Vagina (tissue), 2 donors: ENCODE measurements around the gene ERAL1.
"Not testable (repeated sequence)": the region's sequence is repeated elsewhere in the genome, so short reads cannot be mapped to it uniquely, and the experiment has no call there.

Source experiments
- POLR2AphosphoS5 ChIP-seq, 2 donors: sonication (generic); formaldehyde crosslinking; IDR thresholded peaks; one replicate each; pipeline ENCODE4 v1.9.0; 2017; ENCODE audit warnings: antibody characterized with exemption in 2 of 2, mild to moderate bottlenecking in 2 of 2, low read depth in 1 of 2; ENCODE audit not compliant: insufficient read depth in 1 of 2
- TF ChIP-seq, protein P1 (sequence below), 3 experiments: fragments of 450-650 bp in 2 of 3; fragments of 200-600 bp in 1 of 3; sonication (generic) in 1 of 3; IDR thresholded peaks; one replicate each; pipeline ENCODE4 v1.5.1; 2017 to 2019; ENCODE audit warnings: antibody characterized with exemption in 3 of 3, mild to moderate bottlenecking in 2 of 3, moderate library complexity in 2 of 3

DNA sequence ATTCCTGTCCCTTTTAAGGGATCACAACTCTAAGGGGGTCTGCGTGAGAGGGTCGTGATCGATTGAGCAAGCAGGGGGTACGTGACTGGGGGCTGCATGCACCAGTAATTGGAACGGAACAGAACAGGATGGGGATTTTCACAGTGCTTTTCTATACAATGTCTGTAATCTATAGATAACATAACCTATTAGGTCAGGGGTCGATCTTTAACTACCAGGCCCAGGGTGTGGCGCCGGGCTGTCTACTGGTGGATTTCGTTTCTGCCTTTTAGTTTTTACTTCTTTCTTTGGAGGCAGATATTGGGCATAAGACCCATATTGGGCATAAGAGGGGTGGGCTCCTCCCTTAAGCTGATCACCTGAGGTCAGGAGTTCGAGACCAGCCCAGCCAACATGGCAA, 18.3 kb upstream of the ERAL1 start:
- TF ChIP-seq, protein P1, sequence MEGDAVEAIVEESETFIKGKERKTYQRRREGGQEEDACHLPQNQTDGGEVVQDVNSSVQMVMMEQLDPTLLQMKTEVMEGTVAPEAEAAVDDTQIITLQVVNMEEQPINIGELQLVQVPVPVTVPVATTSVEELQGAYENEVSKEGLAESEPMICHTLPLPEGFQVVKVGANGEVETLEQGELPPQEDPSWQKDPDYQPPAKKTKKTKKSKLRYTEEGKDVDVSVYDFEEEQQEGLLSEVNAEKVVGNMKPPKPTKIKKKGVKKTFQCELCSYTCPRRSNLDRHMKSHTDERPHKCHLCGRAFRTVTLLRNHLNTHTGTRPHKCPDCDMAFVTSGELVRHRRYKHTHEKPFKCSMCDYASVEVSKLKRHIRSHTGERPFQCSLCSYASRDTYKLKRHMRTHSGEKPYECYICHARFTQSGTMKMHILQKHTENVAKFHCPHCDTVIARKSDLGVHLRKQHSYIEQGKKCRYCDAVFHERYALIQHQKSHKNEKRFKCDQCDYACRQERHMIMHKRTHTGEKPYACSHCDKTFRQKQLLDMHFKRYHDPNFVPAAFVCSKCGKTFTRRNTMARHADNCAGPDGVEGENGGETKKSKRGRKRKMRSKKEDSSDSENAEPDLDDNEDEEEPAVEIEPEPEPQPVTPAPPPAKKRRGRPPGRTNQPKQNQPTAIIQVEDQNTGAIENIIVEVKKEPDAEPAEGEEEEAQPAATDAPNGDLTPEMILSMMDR (IDR thresholded peaks at IDR 0.05), result not testable (repeated sequence)
- TF ChIP-seq POLR2AphosphoS5 (IDR thresholded peaks at IDR 0.05; ENCODE audit: insufficient read depth in 1 of 2, low read depth in 1 of 2), result not testable (repeated sequence)
